NCI-H146 (cell line): ENCODE data around the gene CDH4.

Source experiments
- DNase-seq: peaks from one replicate; lab custom pipeline; 2025; lab: John Stamatoyannopoulos, UW

CDH4 gene

DNA sequence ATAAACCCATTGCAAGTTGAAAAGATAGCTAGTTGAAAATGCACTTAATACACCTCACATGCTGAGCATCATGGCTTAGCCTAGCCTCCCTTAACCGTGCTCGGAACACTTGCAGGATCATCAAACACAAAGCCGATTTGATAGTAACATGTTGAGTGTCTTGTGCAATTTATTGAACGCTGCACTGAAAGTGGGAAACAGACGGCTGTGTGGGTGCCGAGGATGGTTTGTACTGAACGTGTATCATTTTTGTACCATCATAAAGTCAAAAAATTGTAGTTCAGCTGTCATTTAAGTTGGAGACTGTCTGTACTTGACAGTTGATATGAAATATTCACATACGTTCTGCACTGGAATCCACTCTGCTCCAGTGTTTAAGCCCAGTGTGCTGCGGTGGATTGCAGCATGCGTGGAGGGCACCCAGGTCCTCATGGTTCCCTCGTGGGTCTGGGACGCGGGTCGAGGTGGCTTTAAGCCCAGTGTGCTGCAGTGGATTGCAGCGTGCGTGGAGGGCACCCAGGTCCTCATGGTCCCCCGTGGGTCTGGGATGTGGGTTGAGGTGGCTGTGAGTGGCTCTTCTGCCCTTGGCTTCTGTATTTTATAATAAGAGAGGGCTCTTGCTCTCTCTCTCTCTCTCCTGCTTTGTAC lies 77.0 kb downstream of the CDH4 start:
- DNase-seq: no peak

GRCh38 chr20:61330441-61330840 lies 78.4 kb downstream of the CDH4 start:
- DNase-seq: no peak

DNA sequence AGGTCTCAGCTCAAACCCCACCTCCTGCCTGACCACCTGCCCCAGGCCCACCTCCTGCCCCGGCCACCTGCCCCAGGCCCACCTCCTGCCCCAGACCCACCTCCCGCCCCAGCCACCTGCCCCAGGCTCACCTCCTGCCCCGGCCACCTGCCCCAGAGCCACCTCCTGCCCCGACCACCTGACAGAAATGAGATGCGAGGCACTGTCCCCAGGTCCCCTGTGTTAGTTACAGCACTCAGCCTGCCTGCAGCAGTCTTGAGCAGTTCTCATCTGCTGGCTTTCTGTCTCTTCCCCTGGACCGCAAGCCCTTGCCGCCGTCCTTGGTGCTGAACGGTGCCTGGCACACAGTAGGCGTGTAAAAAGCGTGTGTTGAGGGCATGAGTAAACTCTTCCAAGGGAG lies 79.5 kb downstream of the CDH4 start:
- no peak for DNase-seq

DNA sequence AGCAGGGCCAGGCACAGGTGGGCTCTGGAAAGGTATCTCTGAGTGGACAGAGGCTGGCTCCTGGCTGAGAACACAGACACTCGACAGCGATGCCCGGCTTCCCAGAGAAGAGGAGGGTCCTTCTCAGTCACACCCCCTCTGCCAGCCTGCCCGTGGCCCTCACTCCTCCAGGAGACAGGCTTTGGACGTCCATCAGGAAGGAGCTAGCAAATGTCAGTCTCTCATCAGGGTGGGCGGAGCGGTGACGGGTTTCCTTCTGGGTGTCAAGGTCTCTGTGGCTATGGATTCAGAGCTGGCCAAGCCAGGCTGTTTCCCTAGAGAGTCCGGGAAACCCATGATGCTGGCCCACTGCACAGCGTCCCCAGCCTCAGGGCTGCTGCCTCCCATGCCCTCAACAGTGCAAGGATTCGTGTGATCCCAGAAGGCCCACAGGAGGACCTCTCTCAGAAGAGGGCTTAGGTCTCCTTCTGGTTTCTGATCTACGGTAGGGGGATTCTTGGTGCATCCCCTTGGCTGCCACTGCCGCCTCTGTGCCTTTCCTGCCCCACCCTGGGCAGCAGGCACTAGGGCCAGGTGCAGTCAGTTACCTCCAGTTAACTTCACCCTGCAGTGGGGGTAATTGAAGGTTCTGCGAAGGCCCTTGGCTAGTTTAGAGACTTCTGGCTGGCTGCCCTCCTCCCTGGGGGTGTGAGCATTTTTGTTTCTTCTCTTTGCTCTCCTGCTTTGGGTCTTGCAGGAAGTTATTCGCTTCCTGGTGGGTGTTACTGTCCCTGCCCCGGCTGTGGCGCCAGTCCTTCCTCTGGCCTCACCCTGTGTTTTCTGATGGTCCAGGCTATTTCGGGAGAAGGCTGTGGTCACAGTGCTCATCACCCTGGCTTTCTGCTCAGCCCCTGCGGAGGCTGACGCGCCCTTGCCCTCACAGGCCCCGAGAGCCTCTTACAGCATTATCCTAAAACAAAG lies 80.2 kb downstream of the CDH4 start:
- no peak for DNase-seq

DNA sequence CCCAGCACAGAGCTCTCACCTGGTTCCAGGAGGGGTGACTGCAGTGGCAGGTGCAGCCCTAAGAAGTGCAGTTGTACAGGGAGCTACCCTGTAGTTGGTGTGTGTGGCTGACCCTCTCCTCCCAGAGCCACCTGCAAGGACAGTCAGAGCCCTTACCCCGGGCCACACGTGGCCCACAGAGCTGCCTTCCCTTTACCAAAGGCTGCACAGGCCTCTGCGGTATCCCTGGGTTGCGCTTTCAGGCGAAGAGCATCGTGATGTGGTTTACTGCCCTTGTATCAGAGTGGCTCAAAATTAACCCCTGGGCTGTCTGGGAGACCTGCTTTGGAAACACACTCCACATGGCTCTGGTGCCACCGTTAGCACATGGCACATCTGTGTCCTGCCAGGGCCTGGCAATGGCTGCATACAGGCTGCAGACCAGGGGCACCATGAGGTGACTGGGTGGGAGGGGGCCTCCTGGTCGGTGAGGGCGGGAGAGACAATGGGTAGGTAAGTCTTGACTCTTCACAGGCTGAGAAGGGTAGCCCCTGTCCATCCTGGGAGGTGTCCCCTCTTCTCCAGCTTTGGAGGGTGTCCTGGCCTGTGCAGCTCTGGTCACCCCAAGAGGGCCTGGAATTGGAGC lies 81.5 kb downstream of the CDH4 start:
- DNase-seq: no peak

DNA sequence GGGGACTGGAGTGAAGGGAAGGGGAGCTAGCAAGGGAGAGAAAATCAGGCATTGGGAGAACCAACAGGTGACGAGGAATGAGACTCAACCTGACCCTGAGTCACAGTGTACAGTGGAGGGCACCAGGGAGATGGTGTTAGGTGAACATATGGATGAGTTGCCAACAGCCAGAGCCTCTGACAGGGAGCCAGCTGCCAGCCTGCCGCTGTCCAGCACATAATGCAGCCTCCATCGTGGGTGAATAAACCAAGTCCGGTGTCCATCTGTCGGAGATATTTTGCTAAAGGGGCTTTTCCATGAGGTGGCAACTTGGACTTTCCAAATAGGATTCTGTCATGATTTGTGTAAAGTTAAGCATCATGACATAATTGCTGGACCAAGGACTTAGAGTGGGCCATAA lies 88.1 kb downstream of the CDH4 start:
- no peak for DNase-seq

DNA sequence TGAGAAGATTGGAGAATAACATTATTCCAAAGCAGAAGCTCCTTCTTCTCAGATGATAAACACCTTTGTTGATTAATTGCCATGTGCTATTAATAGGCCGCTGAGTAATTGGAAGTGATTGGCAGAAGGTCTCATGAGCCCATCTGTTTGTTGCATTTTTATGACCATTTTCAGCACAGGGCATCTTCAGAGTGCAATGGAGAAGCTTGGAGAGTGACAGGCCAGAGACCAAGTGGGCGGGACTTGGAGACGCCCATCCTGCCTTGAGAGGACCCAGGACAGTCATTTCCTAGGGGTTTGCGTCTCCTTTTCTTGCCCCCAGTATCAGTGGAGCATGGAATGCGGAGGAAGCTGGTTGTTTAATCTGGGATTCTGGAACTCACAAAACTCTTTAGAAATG lies 89.5 kb downstream of the CDH4 start:
- DNase-seq: no peak

- DNase-seq: no peak
These were observed 91.9 kb downstream of the CDH4 start for GRCh38 chr20:61343934-61344333.

DNA sequence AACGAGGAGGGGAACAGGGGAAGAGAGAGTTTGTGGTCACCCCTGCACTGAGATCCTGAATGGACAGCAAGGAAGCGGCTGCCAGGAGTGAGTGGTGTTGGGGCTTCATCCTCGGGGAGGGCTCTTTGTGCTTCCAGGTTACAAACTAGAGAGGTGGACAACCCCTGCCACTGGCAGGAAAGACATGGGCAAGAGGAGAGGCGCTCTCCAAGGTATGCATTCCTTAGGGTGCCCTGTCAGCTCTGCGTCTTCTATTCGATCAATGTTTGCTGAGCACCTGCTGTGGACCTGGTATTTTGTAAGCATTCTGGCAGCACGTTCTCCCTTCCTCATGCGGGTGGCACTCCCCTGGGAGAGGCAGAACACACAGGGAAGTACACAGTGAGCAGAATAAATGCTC lies 93.6 kb downstream of the CDH4 start:
- no peak for DNase-seq

- no peak for DNase-seq
These were observed 94.9 kb downstream of the CDH4 start for GRCh38 chr20:61346996-61347395.

DNA sequence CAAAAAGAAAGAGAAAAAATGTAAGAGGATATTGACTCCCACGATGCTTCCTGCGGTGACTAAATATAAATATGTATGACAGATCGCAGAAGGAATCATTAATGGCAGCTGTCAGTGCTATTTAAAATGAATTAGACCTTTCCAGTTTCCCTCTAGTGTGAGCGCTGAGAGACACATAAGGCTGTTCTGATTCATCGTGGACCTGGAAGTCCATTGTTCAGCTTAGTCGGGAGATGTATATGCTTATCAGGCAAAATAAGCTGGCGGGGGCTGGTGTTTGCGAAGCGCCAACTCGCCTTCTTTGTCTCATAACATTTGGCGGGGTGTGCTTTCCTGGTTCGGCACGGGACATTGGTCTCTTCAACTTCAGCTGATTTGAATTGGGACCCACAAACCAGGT lies 95.4 kb downstream of the CDH4 start:
- no peak for DNase-seq

DNA sequence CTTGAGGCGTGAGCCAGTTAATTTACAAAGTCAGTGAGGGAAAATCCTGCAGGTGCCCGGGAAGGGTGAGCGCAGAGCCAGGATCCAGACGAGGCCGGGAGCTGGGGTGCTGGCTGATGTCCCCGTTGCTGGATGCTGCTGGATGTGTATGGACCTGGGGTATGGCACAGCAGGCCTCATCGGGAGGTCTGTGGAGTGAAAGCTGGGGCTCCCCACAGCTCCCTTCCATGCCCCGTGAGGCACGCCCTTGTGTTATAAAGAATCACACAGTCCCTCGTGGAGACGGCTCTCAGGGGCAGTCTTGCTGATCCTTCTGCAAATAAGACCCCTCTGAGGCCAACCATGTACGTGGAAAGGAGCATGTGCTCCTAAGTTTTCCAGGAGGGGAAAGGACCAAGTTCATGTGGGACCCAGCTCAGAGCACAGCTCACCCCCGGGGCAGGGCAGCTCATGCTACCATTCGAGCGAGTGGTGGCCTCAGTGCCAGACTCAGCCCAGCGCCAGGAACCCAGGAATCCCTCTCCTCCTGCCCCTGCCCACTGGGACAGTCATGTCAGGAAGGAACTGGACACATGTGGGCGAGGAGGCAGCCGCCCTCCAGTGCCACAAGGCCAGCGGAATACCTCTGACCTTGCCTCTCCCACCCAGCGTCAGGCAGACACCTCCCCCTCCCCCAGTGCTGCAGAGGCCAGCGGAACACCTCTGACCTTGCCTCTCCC lies 97.5 kb downstream of the CDH4 start:
- no peak for DNase-seq

GRCh38 chr20:61350500-61351250 lies 98.6 kb downstream of the CDH4 start:
- DNase-seq: no peak

DNA sequence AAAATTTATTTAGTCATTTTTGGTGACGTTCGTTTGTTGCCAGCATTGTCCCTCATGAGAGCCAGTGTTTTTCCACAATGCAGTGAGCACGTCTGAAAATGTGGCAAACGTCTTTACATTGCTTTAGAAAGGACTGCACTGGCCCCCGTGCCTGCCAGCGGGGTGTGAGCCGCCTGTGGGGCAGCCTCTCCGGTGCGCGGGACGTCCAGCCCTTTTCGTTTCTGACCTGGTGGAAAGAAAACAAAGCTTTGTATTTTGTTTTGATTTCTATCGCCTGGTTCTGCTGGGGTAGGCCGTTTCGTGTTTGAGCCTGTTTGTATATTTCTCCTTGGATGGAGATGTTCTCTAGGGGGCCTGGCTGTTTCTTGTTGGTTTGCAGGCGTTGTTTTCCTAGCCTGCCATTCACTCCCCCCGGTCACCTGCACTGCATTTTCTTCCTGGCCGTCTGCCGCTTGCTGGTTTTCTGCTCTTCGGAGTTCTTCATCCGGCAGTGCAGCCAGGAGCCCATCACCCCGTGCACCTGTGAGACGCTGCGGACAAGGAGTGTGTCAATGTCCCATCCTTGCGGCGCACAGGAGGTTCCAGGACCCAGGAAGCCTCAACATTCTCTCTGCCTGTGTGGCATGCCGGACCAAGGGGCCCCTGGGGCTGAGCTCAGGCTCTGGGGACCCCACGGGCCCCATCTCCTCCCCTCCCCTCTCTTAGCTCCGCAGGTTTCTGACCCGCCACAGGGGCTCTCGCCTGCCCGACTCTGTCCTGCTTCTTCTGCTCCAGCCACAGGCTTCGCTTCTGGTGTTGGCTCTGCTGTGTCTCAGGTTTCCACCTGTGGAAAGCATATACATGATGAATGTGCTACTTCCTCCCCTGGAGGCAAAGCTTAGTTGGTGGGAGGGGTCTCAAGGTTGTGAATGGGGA lies 100.5 kb downstream of the CDH4 start:
- no peak for DNase-seq

- DNase-seq: no peak
These were observed 101.4 kb downstream of the CDH4 start for GRCh38 chr20:61353261-61354000.

DNA sequence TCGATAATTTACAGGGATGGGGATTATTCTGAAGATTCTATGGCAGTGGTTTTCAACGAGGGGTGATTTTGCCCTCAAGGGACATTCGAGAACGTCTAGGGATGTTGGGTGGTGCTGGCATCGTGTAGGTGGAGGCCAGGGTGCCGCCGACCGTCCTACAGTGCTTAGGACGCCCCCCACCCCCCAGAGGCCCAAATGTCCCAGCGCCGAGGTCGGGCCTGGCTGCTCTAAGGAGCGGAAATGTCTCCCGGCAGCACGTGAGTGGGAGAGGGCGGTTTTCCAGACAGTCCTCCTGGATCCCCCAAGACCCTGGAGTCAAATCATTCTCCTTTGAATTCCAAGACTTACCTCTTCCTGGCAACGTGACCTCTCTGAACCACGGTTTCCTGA lies 101.9 kb downstream of the CDH4 start:
- DNase-seq: no peak

GRCh38 chr20:61354501-61354900 lies 102.4 kb downstream of the CDH4 start:
- DNase-seq: no peak

- no peak for DNase-seq
These were observed 102.9 kb downstream of the CDH4 start for GRCh38 chr20:61354901-61355495.

- no peak for DNase-seq
These were observed 103.5 kb downstream of the CDH4 start for GRCh38 chr20:61355585-61355984.
